GM21423 (cell line): ENCODE data around the gene STARD5.

ENCODE experiments used
- ATAC-seq: cut with Tn5 transposase; IDR thresholded peaks from one replicate; pipeline ENCODE4 v1.9.1; 2021; ENCODE audit warnings: mild to moderate bottlenecking, moderate library complexity; ENCODE audit not compliant: unreplicated experiment

STARD5 gene

GRCh38 chr15:81275711-81276392 lies 48.1 kb downstream of the STARD5 start:
- no peak for ATAC-seq

GRCh38 chr15:81274931-81275707 lies 48.8 kb downstream of the STARD5 start:
- peak; percentile 93 for ATAC-seq

GRCh38 chr15:81274255-81274654 lies 49.7 kb downstream of the STARD5 start:
- no peak for ATAC-seq

- no peak for ATAC-seq
Observed at GRCh38 chr15:81273855-81274254, 50.1 kb downstream of the STARD5 start.

- ATAC-seq: no peak
Observed at GRCh38 chr15:81273200-81273599, 50.7 kb downstream of the STARD5 start.

GRCh38 chr15:81271761-81272644 lies 51.9 kb downstream of the STARD5 start:
- no peak for ATAC-seq

GRCh38 chr15:81270781-81271491 lies 53.0 kb downstream of the STARD5 start:
- ATAC-seq: no peak

- no peak for ATAC-seq
Observed at GRCh38 chr15:81270188-81270587, 53.8 kb downstream of the STARD5 start.

GRCh38 chr15:81268881-81269601 lies 54.9 kb downstream of the STARD5 start:
- no peak for ATAC-seq

GRCh38 chr15:81268340-81268739 lies 55.6 kb downstream of the STARD5 start:
- no peak for ATAC-seq

GRCh38 chr15:81265944-81266775 lies 57.8 kb downstream of the STARD5 start:
- ATAC-seq: peak; percentile 82

- no peak for ATAC-seq
Observed at GRCh38 chr15:81265256-81265943, 58.5 kb downstream of the STARD5 start.

GRCh38 chr15:81264072-81264857 lies 59.7 kb downstream of the STARD5 start:
- ATAC-seq: no peak

GRCh38 chr15:81263477-81263876 lies 60.5 kb downstream of the STARD5 start:
- ATAC-seq: no peak

- no peak for ATAC-seq
Observed at GRCh38 chr15:81261172-81261811, 62.6 kb downstream of the STARD5 start.

- no peak for ATAC-seq
Observed at GRCh38 chr15:81259760-81260298, 64.1 kb downstream of the STARD5 start.
